IPS-18c (cell line): Measurements from ENCODE around the gene MMP1.
"Not testable (repeated sequence)": the region's sequence is repeated elsewhere in the genome, so short reads cannot be mapped to it uniquely, and the experiment has no call there.

Experiments
- H3K4me3 ChIP-seq: 2 replicates; pipeline ENCODE4 v1.7.0; 2013; ENCODE audit warnings: low read depth, mild to moderate bottlenecking, low read length, moderate library complexity; ENCODE audit not compliant: insufficient read depth
- H3K9me3 ChIP-seq: one replicate; pipeline ENCODE4 v1.6.1; 2013; ENCODE audit warnings: mild to moderate bottlenecking, low read length, moderate library complexity; ENCODE audit not compliant: control insufficient read depth, insufficient read depth

Gene MMP1

DNA sequence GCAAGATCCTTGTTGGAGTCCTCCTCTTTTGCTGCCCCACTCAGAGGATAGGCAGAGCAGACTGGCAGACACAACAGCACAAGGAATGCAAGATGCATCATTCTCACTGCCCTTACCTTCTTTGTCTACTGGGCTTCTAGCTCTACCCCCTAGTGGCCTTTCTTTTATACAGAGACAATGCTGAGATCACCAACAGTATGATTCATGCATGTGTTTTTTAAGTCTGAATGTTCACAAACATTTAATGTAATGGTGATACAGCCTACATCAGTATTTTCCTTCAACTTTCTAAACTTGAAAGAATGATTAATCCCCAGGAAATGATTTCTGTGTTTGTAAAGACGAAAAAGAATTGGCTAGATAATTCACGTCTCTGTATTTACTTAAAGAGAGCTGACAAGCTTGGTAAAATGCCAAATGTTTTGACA, 17.5 kb downstream of the MMP1 start, which contains the start of gene MMP10:
Gene MMP10 (minus strand): TSS at position 138 of the 428 bp plus-strand sequence. CDS start 37 bp downstream, at position 101.
- Histone ChIP-seq H3K9me3 (no peaks in the 10 kb centered on the region), H3K4me3 (no peak within 1 kb of the TSS)

DNA sequence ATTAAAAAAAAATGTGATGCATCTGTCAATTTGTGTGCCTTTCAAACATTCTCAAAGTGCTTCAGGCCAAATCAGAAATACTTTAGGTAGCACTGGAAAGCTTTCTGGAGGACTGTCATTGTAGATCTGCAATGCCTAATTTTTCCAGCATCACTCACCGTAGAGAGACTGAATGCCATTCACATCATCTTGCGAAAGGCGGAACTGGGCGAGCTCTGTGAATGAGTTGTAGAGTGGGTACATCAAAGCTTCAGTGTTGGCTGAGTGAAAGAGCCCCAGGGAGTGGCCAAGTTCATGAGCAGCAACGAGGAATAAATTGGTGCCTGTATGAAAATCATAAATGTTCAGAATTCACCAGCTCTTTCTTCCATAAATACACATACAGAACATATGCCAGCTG, 21.5 kb downstream of the MMP1 start:
- Histone ChIP-seq H3K4me3 (no peak overlapping the region), H3K9me3 (no peaks in the 10 kb centered on the region)

DNA sequence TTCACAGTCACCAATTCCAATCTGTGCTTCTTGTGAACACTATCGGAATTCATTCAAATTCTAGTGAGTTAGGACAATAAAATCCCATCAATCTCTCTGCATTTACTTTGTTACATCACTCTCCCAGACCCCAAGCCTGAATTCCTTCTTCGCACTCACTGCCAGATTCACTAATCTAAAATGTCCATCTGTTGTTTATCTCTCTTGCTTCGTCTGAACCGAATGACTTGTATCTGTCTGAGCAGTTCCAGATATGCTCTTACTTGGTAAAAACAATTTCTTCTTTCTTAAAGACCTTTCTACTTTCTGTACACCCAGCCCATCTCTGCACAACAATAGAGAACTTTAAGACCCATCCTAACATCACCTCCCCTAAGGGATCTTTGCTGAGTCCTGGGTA, 24.6 kb downstream of the MMP1 start:
- Histone ChIP-seq H3K4me3 (no peak overlapping the region), H3K9me3 (no peaks in the 10 kb centered on the region)

DNA sequence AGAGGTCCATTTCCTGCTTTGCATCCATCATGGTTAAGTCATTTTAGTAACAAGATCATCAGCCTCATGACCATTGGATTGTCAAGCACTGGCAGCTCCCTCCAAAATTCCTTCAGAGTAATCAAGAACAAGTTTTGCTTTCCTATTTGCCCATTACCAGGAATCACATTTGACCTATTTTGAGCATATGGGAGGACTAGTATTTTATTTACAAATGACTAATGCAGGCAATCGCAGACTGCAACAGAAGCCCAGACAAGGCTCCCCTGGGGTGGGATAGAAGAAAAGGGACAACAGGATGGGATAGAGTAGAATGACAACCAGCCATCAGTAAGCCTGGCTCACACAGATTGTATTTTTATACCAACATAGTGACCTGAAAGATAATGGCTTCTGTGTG, 26.6 kb downstream of the MMP1 start:
- Histone ChIP-seq H3K4me3 (no peak overlapping the region), H3K9me3 (no peaks in the 10 kb centered on the region)

GRCh38 chr11:102770191-102770590, 27.8 kb downstream of the MMP1 start:
- no peaks in the 10 kb centered on the region for H3K9me3 ChIP-seq
- H3K4me3 ChIP-seq = no peak overlapping the region

DNA sequence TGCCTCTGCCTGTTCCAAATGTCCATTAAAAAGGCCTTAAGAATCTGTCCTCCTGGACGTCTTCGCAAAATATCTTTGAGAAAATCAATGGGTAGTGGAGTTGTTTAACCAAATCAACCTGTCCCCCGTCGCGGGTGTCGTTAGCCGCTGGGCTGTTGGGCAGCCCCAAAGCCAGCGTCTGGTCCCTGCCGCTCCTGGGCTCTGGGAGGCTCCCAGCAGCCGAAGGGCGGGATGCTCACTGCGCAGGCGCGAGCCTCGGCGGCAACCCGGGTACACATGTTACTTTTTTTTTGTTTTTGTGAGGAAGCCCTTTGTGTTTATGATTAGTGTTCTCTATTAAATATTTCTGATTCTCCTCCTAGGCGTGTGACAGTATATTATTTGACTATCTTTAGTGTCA, 30.2 kb downstream of the MMP1 start:
- Histone ChIP-seq H3K9me3 (no peaks in the 10 kb centered on the region), H3K4me3 (no peak overlapping the region)

DNA sequence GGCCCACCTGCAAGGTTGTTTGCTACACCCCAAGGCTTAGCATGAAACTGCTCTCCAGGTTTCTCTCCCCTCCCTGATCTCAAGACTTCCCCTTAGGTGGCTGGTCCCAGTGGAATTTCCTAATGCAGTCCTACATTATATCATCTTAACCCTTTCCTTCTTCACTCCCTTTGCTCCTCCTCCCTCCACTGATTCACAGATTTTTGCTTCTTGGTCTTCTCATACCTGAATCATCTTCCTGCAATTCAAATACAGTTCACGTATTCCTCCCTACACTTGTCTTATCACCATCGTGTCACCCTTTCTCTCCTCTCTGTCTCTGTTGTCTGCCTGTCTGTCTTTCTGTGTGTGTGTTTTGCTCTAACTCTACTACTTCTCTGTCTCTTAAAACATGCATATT, 34.5 kb downstream of the MMP1 start:
- Histone ChIP-seq H3K9me3 (no peaks in the 10 kb centered on the region), H3K4me3 (no peak overlapping the region)

GRCh38 chr11:102762361-102762767, 35.6 kb downstream of the MMP1 start:
- Histone ChIP-seq H3K4me3 (no peak overlapping the region), H3K9me3 (no peaks in the 10 kb centered on the region)

- no peak overlapping the region for H3K4me3 ChIP-seq
- H3K9me3 ChIP-seq = no peaks in the 10 kb centered on the region
Observed at GRCh38 chr11:102761646-102762238, 36.2 kb downstream of the MMP1 start.

DNA sequence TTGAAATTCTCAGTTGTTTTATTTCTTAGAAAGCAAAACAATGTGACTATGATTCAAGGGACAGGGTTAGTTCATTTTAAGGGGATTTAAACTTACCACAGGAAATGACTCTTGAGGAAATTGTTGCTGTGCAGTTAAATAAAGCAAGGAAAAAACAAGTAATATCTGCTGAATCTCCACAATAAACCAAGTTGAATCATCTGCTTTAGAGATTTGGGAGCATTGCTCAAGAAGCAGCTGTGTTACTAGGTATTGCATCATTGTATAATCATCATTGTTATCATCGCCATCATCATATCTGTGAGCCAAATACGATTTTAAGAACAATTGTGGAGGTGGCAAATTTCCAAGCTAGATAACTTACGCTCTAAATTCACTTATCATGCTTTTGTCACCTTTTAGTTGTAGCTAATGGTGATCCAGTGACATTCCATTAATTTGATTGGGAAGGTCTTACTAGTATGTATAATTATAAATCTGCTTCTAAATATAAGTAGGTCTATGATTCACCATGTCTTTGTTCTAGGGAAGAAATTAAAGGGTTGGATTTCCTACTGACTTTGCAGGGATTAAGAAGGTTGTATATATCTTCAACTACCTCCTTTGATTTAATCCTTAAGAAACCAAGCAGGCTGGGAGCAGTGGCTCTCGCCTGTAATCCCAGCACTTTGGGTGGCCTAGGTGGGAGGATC, 37.5 kb downstream of the MMP1 start:
- Histone ChIP-seq H3K4me3 (no peak overlapping the region), H3K9me3 (no peaks in the 10 kb centered on the region)

GRCh38 chr11:102757823-102758549, 40.0 kb downstream of the MMP1 start:
- Histone ChIP-seq H3K4me3 (no peak overlapping the region), H3K9me3 (no peaks in the 10 kb centered on the region)

GRCh38 chr11:102753267-102753666, 44.7 kb downstream of the MMP1 start:
- Histone ChIP-seq H3K9me3 (no peaks in the 10 kb centered on the region), H3K4me3 (no peak overlapping the region)

- no peak overlapping the region for H3K4me3 ChIP-seq
- no peaks in the 10 kb centered on the region for H3K9me3 ChIP-seq
Observed at GRCh38 chr11:102751673-102752072, 46.3 kb downstream of the MMP1 start.

DNA sequence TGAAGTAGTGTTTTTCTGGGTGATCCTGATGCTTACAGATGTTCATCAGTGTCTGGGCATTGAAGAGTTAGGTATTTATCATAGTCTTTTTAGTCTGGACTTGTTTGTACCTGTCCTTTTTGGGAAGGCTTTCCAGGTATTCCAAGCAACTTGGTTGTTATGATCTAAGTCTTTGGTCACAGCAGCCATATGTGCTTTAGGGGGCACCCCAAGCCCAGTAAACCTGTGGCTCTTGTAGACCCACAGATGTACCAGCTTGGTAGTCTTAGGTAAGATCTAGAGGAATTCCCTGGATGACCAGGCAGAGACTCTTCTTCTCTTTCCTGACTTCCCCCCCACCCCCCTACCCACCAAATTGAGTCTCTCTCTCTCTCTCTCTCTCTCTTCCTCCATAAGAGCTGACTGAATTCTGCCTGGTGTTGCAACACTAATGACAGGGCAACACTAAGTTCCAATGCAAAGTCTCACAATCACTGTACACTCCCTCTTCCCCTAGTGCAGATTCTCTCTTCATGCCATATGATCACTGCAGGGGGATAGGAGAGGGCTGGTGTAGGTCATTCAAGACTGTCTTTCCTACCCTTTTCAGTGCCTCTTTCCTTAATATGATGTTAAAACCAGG, 48.7 kb downstream of the MMP1 start:
- H3K4me3 ChIP-seq = no peak overlapping the region
- H3K9me3 ChIP-seq = no peaks in the 10 kb centered on the region

- H3K4me3 ChIP-seq, H3K9me3 ChIP-seq: not testable (repeated sequence)
Observed at GRCh38 chr11:102746746-102747578, 51.0 kb downstream of the MMP1 start.
